NB4 (cell line): ENCODE measurements around the gene LILRB1.
"Not testable (repeated sequence)": the region's sequence is repeated elsewhere in the genome, so short reads cannot be mapped to it uniquely, and the experiment has no call there.

Experiments used
- DNase-seq: peaks from one replicate; pipeline ENCODE4 v3.0.0; 2010; ENCODE audit warnings: low read depth
- H3K4me3 ChIP-seq: one replicate; pipeline ENCODE4 v1.5.1; 2011; ENCODE audit warnings: mild to moderate bottlenecking, low read depth, low read length, moderate library complexity
- CTCF ChIP-seq: IDR thresholded peaks from one replicate; pipeline ENCODE4 v1.5.1; 2012; ENCODE audit warnings: low read depth, low read length
- MAX ChIP-seq: IDR thresholded peaks from 2 replicates; pipeline ENCODE4 v1.6.1; 2011; ENCODE audit warnings: low read depth, low read length
- MYC ChIP-seq: IDR thresholded peaks from 2 replicates; pipeline ENCODE4 v1.6.1; 2011; ENCODE audit warnings: low read depth, low read length
- POLR2A ChIP-seq: IDR thresholded peaks from 2 replicates; pipeline ENCODE4 v1.6.1; 2011; ENCODE audit warnings: mild to moderate bottlenecking; ENCODE audit not compliant: insufficient read length; ENCODE audit errors: extremely low read depth

Gene LILRB1

GRCh38 chr19:54633401-54633800 lies 3.1 kb downstream of the LILRB1 start:
- DNase-seq, result no peak
- TF ChIP-seq POLR2A (no peak), CTCF (no peak), MYC (no peak)
- no peak overlapping the region for H3K4me3 ChIP-seq

GRCh38 chr19:54636081-54636480 lies 5.8 kb downstream of the LILRB1 start:
- not testable (repeated sequence) for DNase-seq

GRCh38 chr19:54638683-54639082 lies 8.4 kb downstream of the LILRB1 start:
- DNase-seq, result no peak
- no peak overlapping the region for H3K4me3 ChIP-seq
- no peak for TF ChIP-seq POLR2A
- TF ChIP-seq CTCF, result no peak
- TF ChIP-seq MAX, result no peak
- no peak for TF ChIP-seq MYC

More at GRCh38 chr19:54636081-54636480, 5.8 kb downstream of the LILRB1 start:
- not testable (repeated sequence) for H3K4me3 ChIP-seq

GRCh38 chr19:54642953-54643352 lies 12.7 kb downstream of the LILRB1 start:
- not testable (repeated sequence) for DNase-seq, H3K4me3 ChIP-seq

- not testable (repeated sequence) for H3K4me3 ChIP-seq, DNase-seq
These were observed 13.3 kb downstream of the LILRB1 start for GRCh38 chr19:54643583-54643982.

- H3K4me3 ChIP-seq, result no peak overlapping the region
- no peak for DNase-seq
- TF ChIP-seq MAX, result no peak
- no peak for TF ChIP-seq POLR2A
- no peak for TF ChIP-seq CTCF
- TF ChIP-seq MYC, result no peak
These were observed 13.8 kb downstream of the LILRB1 start for GRCh38 chr19:54644056-54644455.

- TF ChIP-seq MYC (no peak), CTCF (no peak), POLR2A (no peak), MAX (no peak)
- H3K4me3 ChIP-seq, result no peak overlapping the region
- DNase-seq, result no peak
These were observed 16.1 kb downstream of the LILRB1 start for GRCh38 chr19:54646331-54646841.

- H3K4me3 ChIP-seq, result no peak overlapping the region
- TF ChIP-seq MAX (no peak), CTCF (no peak), MYC (no peak), POLR2A (no peak)
- no peak for DNase-seq
These were observed 17.8 kb downstream of the LILRB1 start for GRCh38 chr19:54648129-54648528.
